AG04450 (cell line): ENCODE data around the gene NFIC. TPM values are rescaled to one million over a fixed set of nuclear protein-coding genes. Genes with fewer than 3 reads are reported as not detected.
A peak's percentile ranks its signal among the peaks of the same experiment; 100 is the strongest.

Experiments used
- CTCF ChIA-PET: fragments of 300-600, 350-600 bp; formaldehyde crosslinking; extraction: SDS; loops from one replicate; lab custom pipeline; 2022; ENCODE audit warnings: antibody characterized with exemption, inconsistent platforms; lab: Charles Lee
- POLR2A ChIA-PET: fragments of 350-600 bp; formaldehyde crosslinking; extraction: SDS; loops from one replicate; lab custom pipeline; 2021; ENCODE audit warnings: antibody characterized with exemption, inconsistent platforms; lab: Yijun Ruan, JAX
- DNase-seq: peaks from one replicate; pipeline ENCODE4 v3.0.0-alpha.2; 2011; ENCODE audit warnings: low read depth, low spot score
- H3K27ac ChIP-seq: one replicate; pipeline ENCODE4 v1.5.1; 2012; ENCODE audit warnings: low read depth, low read length, control low read depth
- H3K27me3 ChIP-seq: one replicate; pipeline ENCODE4 v1.6.0; 2012; ENCODE audit warnings: low read length; ENCODE audit not compliant: control insufficient read depth, insufficient read depth
- H3K4me3 ChIP-seq: 2 replicates; pipeline ENCODE4 v1.5.1; 2011; ENCODE audit warnings: mild to moderate bottlenecking, low read depth, low read length, control low read depth
- H3K9me3 ChIP-seq: 2 replicates; pipeline ENCODE4 v1.5.1; 2012; ENCODE audit warnings: low read length; ENCODE audit not compliant: control insufficient read depth, insufficient read depth
- polyA plus RNA-seq: library from polyadenylated mRNA; depleted of rRNA; stranded (reverse); fragments of >200 nt; gene quantifications from 2 replicates; pipeline ENCODE4 v1.2.3, GENCODE V29; 2011
- TF ChIP-seq, protein P1 (sequence below): IDR thresholded peaks from 2 replicates; pipeline ENCODE4 v1.5.1; 2011; ENCODE audit warnings: low read depth, low read length, control low read depth, inconsistent platforms

Gene NFIC
- polyA plus RNA-seq, 1 experiment: 3.9 TPM

DNA sequence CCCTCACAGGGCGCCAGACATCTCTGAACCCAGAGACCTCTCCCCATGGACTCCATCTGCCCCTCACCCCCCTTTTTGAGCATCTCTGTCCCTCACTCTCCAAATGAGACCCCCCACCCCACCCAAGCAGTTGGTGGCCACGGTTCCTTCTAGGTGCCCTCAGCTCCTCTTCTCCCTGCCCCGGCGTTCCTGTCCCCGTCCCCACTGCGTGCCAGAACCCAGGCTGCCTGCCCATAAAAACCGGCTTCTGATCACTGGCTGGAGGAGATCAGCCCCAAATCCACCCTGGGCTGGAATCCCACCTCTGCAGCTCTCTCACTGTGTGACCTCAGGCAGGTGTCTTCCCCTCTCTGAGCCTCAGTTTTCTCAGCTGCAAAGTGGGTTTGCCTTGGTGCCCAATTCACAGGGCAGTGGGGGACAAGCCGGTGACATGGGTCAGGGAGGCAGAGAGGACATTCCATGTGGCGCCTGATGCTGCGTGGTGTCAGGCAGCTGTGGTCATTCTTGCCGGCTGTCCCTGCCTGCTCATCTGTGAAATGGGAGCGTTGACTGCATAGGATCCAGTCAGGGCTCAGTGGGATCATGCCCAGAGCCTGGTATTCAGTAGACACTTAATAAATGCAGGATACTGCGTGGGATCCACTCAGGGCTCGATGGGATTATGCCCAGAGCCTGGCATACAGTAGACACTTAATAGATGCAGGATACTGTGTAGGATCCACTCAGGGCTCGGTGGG lies 88.4 kb downstream of the NFIC start:
- Histone ChIP-seq H3K4me3 (no peak overlapping the region), H3K27me3 (no peaks in the 10 kb centered on the region), H3K9me3 (no peaks in the 10 kb centered on the region; the same call in 1 of the 2 replicates), H3K27ac (peak overlapping the region; percentile 21)
- ChIA-PET CTCF (interaction anchor here (1.2 kb wide), 1 partner anchor 25 kb away, joined by 3 read pairs; no protein-coding TSS in a partner anchor), POLR2A (no interaction called here)
- TF ChIP-seq, protein P1, sequence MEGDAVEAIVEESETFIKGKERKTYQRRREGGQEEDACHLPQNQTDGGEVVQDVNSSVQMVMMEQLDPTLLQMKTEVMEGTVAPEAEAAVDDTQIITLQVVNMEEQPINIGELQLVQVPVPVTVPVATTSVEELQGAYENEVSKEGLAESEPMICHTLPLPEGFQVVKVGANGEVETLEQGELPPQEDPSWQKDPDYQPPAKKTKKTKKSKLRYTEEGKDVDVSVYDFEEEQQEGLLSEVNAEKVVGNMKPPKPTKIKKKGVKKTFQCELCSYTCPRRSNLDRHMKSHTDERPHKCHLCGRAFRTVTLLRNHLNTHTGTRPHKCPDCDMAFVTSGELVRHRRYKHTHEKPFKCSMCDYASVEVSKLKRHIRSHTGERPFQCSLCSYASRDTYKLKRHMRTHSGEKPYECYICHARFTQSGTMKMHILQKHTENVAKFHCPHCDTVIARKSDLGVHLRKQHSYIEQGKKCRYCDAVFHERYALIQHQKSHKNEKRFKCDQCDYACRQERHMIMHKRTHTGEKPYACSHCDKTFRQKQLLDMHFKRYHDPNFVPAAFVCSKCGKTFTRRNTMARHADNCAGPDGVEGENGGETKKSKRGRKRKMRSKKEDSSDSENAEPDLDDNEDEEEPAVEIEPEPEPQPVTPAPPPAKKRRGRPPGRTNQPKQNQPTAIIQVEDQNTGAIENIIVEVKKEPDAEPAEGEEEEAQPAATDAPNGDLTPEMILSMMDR: no peak
- DNase-seq: no peak

DNA sequence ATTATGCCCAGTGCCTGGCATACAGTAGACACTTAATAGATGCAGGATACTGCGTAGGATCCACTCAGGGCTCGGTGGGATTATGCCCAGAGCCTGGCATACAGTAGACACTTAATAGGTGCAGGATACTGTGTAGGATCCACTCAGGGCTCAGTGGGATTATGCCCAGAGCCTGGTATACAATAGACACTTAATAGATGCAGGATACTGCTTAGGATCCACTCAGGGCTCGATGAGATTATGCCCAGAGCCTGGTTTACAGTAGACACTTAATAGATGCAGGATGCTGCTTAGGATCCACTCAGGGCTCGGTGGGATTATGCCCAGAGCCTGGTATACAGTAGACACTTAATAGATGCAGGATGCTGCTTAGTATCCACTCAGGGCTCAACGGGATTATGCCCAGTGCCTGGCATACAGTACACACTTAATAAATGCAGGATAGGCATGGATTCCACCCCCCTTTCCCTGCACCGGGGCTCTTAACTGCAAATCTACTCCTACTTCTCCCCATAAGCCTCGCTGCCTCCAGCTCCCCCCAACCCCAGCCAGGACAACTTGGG lies 89.1 kb downstream of the NFIC start:
- Histone ChIP-seq H3K9me3 (no peaks in the 10 kb centered on the region; the same call in 1 of the 2 replicates), H3K4me3 (no peak overlapping the region), H3K27ac (peak overlapping the region; percentile 11), H3K27me3 (no peaks in the 10 kb centered on the region)
- no peak for DNase-seq
- TF ChIP-seq, protein P1: no peak
- ChIA-PET POLR2A (interaction anchor here (0.6 kb wide), 1 partner anchor 14 kb away, joined by 3 read pairs; no protein-coding TSS in a partner anchor), CTCF (interaction anchor here (1.2 kb wide), 1 partner anchor 26 kb away, joined by 3 read pairs; no protein-coding TSS in a partner anchor)

DNA sequence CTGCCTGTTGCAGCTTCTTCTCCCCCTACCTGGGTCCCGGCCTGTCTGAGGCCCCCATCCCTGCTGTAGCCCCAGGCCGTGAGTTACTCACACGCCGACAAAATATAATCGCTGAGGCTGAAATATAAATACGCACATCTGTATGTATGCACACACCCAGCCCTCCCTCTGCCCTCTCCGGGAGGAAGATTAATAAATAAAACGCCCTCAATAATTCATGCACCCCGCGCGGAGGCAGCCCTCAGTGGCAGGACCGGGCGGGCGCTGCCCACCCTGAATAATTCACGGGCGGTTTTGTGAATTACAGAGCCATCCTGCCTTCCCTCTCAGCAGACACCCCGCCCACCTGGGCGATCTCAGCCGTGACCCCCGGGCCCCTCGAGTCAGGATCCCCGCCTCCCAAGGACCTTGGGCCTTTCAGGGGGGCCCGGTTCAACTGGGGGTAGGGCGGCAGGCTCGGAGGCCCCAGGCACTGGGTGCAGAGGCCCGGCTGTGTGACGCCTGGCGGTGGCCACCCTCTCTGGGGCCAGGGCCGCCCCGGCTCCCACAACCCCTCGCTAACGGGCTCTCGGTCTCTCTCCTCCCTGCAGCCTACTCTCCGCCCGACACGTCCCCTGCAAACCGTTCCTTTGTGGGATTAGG lies 89.7 kb downstream of the NFIC start:
- H3K9me3 ChIP-seq: no peaks in the 10 kb centered on the region; the same call in 1 of the 2 replicates
- no peak for DNase-seq
- TF ChIP-seq, protein P1: no peak
- no peaks in the 10 kb centered on the region for H3K27me3 ChIP-seq
- peak overlapping the region; percentile 11 for H3K27ac ChIP-seq
- ChIA-PET POLR2A (interaction anchor here (0.6 kb wide), 1 partner anchor 13 kb away, joined by 3 read pairs; no protein-coding TSS in a partner anchor), CTCF (no interaction called here)
- H3K4me3 ChIP-seq: no peak overlapping the region

DNA sequence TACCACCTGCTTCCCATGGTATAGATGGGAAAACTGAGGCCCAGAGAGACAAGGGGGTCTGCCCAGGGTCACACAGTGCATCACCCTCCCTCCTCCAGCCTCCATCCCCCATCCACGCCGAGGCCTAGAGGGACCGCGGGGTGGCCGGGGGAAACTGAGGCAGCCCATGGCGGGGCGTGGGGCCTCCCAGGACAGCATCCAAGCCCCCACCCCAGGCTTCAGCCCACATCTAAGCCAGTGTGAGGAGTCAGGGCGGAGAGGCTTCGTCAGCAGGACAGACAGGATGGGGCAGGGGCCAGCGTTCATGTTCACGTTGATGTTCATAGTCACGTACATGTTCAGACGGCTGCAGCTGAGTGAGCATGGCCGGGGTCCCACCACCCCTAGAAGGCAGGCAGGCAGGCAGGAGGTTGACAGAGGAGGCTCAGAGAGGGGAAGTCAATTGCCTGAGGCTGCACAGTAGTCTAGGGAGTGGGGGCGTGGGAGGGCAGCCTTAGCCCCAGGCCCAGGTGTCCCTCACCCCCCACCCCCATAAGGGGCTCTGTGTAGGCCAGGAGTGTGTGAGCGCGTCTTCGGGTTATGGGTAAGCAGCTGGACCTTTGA lies 90.6 kb downstream of the NFIC start:
- POLR2A ChIA-PET: no interaction called here
- peak overlapping the region; percentile 21 for H3K27ac ChIP-seq

More for the DNA sequence above, 90.6 kb downstream of the NFIC start:
- no peaks in the 10 kb centered on the region; the same call in 1 of the 2 replicates for H3K9me3 ChIP-seq
- no peak for DNase-seq
- TF ChIP-seq, protein P1: no peak
- CTCF ChIA-PET: no interaction called here
- H3K27me3 ChIP-seq: no peaks in the 10 kb centered on the region
- no peak overlapping the region for H3K4me3 ChIP-seq
